Measurements from ENCODE around the gene ADD2. TPM values are rescaled to one million over a fixed set of nuclear protein-coding genes. Genes with fewer than 3 reads are reported as not detected.

Gene ADD2
- total RNA-seq, 1 donor from 2014 or later = 45.3 TPM

DNA sequence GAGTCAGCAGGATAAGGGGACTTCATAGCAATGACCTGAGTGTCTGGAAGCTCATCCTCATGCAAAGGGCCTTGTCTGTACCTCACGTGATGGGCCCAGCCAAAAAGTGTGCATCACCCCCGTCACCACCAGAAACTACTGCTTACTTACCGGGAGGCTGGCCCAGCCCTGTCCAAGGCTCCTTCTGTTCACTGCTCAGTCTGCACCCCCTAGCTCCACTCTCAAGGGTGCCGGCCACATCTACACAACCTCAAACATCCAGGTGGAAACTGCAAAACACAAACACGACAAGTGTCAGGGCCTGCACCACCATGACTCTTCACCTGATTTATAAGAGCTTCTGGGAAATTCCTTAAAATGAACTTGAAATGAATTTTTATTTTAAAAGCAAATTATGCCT, 55.1 kb downstream of the ADD2 start:
- Mint-ChIP-seq H3K9me3 (no peaks in the 10 kb centered on the region), H3K27me3 (ENCODE audit: insufficient read depth, low read depth) (peaks cover 5% of the 10 kb centered on the region), H3K36me3 (peaks cover 13% of the 10 kb centered on the region), H3K4me3 (no peak overlapping the region), H3K27ac (no peak overlapping the region), H3K4me1 (peaks cover 38% of the 10 kb centered on the region)
- H4K20me1 ChIP-seq (ENCODE audit: low read depth) = peaks cover 43% of the 10 kb centered on the region
- no peak overlapping the region for H3K4me2 ChIP-seq
- H3K27me3 ChIP-seq = no peaks in the 10 kb centered on the region
- H2AFZ ChIP-seq (replicated peaks) = no peak overlapping the region
- H3K4me1 ChIP-seq = peaks cover 24% of the 10 kb centered on the region
- H3K9me3 ChIP-seq (ENCODE audit: low read depth) = no peaks in the 10 kb centered on the region
- no peaks in the 10 kb centered on the region for H3F3A ChIP-seq (ENCODE audit: low read depth)
- no peaks in the 10 kb centered on the region for H3K36me3 ChIP-seq
- TF ChIP-seq EZH2 (IDR thresholded peaks at IDR 0.05) = no peak
- TF ChIP-seq, protein P1, sequence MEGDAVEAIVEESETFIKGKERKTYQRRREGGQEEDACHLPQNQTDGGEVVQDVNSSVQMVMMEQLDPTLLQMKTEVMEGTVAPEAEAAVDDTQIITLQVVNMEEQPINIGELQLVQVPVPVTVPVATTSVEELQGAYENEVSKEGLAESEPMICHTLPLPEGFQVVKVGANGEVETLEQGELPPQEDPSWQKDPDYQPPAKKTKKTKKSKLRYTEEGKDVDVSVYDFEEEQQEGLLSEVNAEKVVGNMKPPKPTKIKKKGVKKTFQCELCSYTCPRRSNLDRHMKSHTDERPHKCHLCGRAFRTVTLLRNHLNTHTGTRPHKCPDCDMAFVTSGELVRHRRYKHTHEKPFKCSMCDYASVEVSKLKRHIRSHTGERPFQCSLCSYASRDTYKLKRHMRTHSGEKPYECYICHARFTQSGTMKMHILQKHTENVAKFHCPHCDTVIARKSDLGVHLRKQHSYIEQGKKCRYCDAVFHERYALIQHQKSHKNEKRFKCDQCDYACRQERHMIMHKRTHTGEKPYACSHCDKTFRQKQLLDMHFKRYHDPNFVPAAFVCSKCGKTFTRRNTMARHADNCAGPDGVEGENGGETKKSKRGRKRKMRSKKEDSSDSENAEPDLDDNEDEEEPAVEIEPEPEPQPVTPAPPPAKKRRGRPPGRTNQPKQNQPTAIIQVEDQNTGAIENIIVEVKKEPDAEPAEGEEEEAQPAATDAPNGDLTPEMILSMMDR (IDR thresholded peaks at IDR 0.05) = no peak
- no peak for TF ChIP-seq EZH2phosphoT487 (IDR thresholded peaks at IDR 0.05)
- no peak overlapping the region for H3K27ac ChIP-seq
- DNase-seq (ENCODE audit: low spot score) = no peak
- no peak overlapping the region for H3K4me3 ChIP-seq
- H3K9ac ChIP-seq = no peak overlapping the region
- H3K79me2 ChIP-seq (ENCODE audit: low read depth) = peaks cover 41% of the 10 kb centered on the region

DNA sequence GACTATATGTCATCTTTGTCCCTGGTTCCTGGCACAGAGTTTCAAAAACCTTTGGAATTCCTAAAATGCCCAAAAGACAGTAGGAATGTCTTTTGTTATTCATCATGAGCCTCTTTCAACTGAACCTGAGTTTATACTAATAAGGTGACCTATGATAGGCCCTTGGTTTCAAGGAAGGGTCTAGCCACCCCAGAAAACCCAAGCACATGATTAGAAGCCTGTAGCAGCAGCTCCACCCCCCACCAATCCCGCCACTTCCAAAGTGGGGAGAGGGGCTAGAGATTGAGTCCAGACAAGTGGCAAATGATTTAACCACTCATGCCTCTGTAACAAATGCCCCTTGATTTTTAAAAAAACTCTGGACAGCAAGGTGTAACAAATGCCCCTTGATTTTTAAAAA, 56.8 kb downstream of the ADD2 start:
- H3K79me2 ChIP-seq (ENCODE audit: low read depth) = peaks cover 26% of the 10 kb centered on the region
- no peaks in the 10 kb centered on the region for H3K27me3 ChIP-seq
- Mint-ChIP-seq H3K4me1 (peaks cover 25% of the 10 kb centered on the region), H3K4me3 (no peak overlapping the region), H3K27me3 (ENCODE audit: insufficient read depth, low read depth) (peaks cover 2% of the 10 kb centered on the region), H3K36me3 (peaks cover 20% of the 10 kb centered on the region), H3K9me3 (no peaks in the 10 kb centered on the region), H3K27ac (no peak overlapping the region)
- peaks cover 24% of the 10 kb centered on the region for H3K4me1 ChIP-seq
- no peak overlapping the region for H3K9ac ChIP-seq
- H3K9me3 ChIP-seq (ENCODE audit: low read depth) = no peaks in the 10 kb centered on the region
- no peak overlapping the region for H3K27ac ChIP-seq
- no peak overlapping the region for H3K4me2 ChIP-seq
- peaks cover 26% of the 10 kb centered on the region for H4K20me1 ChIP-seq (ENCODE audit: low read depth)
- TF ChIP-seq, protein P1 (IDR thresholded peaks at IDR 0.05) = no peak
- TF ChIP-seq EZH2 (IDR thresholded peaks at IDR 0.05) = no peak
- no peak for TF ChIP-seq EZH2phosphoT487 (IDR thresholded peaks at IDR 0.05)
- no peaks in the 10 kb centered on the region for H3F3A ChIP-seq (ENCODE audit: low read depth)
- no peaks in the 10 kb centered on the region for H3K36me3 ChIP-seq
- H2AFZ ChIP-seq (replicated peaks) = no peak overlapping the region
- H3K4me3 ChIP-seq = no peak overlapping the region
- DNase-seq (ENCODE audit: low spot score) = no peak

DNA sequence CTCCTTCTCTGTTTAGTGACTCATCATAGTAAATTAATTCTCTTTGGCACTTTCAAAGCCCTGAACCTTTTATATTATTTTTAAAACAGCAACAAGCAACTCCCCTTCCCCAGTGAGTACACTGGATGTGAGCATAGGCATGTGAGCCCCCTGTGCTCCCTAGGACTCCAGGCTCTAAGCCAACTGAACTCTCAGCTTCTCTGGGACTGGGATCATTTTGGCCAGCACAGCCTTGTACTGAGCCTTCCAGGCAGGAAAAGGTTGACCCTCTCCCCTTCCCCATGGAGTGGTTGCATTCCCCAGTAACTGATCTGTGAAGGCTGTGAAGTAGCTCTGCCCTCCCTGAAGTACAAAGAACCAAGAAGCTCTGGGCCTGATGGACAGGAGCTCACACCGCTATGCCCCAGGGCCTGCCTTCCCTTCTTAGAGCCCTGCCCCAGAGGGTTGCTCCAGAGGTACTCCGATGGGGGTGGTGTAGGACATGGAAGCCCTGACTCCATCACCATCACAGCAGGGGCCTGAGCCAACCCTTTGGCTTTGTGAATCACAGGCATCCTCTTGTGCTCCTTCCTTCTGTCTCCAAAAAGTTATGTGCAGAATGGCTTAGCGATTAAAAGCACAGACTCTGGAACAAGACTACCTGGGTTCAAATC, 57.8 kb downstream of the ADD2 start:
- Histone ChIP-seq H3K27ac (no peak overlapping the region), H3K9me3 (ENCODE audit: low read depth) (no peaks in the 10 kb centered on the region), H3K9ac (no peak overlapping the region), H3K4me2 (no peak overlapping the region), H3K27me3 (no peaks in the 10 kb centered on the region), H3F3A (ENCODE audit: low read depth) (no peaks in the 10 kb centered on the region), H3K79me2 (ENCODE audit: low read depth) (peaks cover 17% of the 10 kb centered on the region), H4K20me1 (ENCODE audit: low read depth) (peaks cover 16% of the 10 kb centered on the region), H3K4me3 (no peak overlapping the region), H2AFZ (replicated peaks) (no peak overlapping the region), H3K36me3 (no peaks in the 10 kb centered on the region), H3K4me1 (peaks cover 14% of the 10 kb centered on the region)
- DNase-seq (ENCODE audit: low spot score) = no peak
- Mint-ChIP-seq H3K27ac (no peak overlapping the region), H3K27me3 (ENCODE audit: insufficient read depth, low read depth) (peaks cover 2% of the 10 kb centered on the region), H3K4me3 (no peak overlapping the region), H3K36me3 (peaks cover 25% of the 10 kb centered on the region), H3K4me1 (peaks cover 14% of the 10 kb centered on the region), H3K9me3 (no peaks in the 10 kb centered on the region)
- TF ChIP-seq EZH2 (IDR thresholded peaks at IDR 0.05) (no peak), EZH2phosphoT487 (IDR thresholded peaks at IDR 0.05) (no peak)
- TF ChIP-seq, protein P1 (IDR thresholded peaks at IDR 0.05) = no peak

All from neural progenitor cell (in vitro differentiated cells).